Posterior vena cava (tissue), 2 donors: ENCODE results near the gene CPSF2. TPM values are rescaled to one million over a fixed set of nuclear protein-coding genes. Genes with fewer than 3 reads are reported as not detected.
A peak's percentile ranks its signal among the peaks of the same experiment; 100 is the strongest.
"Not testable (repeated sequence)": the region's sequence is repeated elsewhere in the genome, so short reads cannot be mapped to it uniquely, and the experiment has no call there.

ENCODE experiments used
- DNase-seq: peaks from one replicate; pipeline ENCODE4 v3.0.0-alpha.2; 2020; ENCODE audit warnings: low spot score
- intact Hi-C, 2 donors: fragments of 100-400 bp; cut with DNase I; formaldehyde crosslinking; loops; one replicate each; pipeline versions ENCODE4 v1.14.1 to v1.14.2; 2022 to 2023
- total RNA-seq, 2 donors: library from RNA; stranded (reverse); fragmentation: NEBNext Ultra II Directional; extraction: Animal tissue kit (Norgen Biotek cat#: 25700); gene quantifications; one replicate each; pipeline ENCODE4 v1.2.1, GENCODE V29; 2021
- donor health status: DM: yes; HTN: yes; CAD: no.
- donor health status: DM: yes; HTN: yes; CAD: no.

Gene CPSF2
- total RNA-seq, 2 donors from 2014 or later: 42.0 to 50.5 TPM

DNA sequence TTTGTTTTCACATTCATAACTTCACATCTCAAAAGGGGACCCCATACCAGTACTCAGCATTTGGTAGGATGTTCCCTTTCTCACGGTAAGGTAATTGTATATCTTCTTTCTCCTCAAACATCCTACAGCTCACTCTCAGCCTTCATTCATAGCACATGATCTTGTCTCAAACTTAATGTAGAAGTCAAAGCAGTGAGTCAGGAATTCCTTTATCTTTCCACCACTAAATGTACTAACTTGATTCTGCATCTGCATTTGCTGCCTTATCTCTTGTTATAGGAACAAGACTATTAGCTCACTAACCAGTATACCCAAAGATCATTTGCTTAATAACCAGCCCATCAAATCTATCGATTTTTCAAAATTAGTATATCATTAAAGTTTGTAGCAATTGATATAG lies 22.9 kb downstream of the CPSF2 start:
- intact Hi-C loops: no loop called here
- DNase-seq: no peak

DNA sequence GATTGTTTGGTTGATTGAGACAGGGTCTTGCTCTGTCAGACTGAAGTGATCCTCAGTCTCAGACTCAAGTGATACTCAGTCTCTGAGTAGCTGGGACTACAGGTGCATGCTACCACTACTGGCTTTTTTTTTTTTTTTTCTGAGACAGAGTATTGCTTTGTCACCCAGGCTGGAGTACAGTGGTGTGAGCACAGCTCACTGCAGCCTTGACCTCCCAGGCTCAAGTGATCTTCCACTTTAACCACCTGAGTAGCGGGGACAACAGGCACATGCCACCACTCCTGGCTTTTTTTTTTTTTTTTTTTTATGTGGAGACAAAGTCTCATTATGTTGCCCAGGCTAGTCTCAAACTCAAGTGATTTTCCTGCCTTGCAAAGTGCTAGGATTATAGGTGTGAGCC lies 31.8 kb downstream of the CPSF2 start:
- DNase-seq: no peak
- intact Hi-C loops: no loop called here

GRCh38 chr14:92154283-92154942 lies 32.6 kb downstream of the CPSF2 start:
- intact Hi-C loops: no loop called here
- no peak for DNase-seq

- intact Hi-C loops: no loop called here
- no peak for DNase-seq
Measured at GRCh38 chr14:92160619-92161018, 38.9 kb downstream of the CPSF2 start.

DNA sequence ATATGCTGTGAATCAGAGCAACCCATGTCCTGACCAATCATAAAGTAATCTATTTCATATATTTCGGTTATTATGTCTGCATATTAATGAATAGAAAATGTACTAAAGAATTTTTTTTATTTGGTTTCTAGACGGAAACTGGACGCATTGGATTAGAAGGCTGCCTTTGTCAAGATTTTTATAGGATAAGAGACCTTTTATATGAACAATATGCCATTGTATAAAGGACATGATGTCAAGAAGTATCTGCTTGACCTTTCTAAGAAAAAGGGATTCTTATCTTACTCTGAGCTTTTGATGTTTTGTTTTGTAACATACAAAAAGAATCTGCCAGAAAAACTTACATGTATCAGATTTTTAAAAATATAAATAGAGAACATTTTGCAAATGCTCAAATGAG lies 39.8 kb downstream of the CPSF2 start:
- intact Hi-C loops: no loop called here
- no peak for DNase-seq

GRCh38 chr14:92164958-92165357 lies 43.2 kb downstream of the CPSF2 start:
- intact Hi-C loops: no loop called here
- DNase-seq: no peak

GRCh38 chr14:92173668-92174067 lies 51.9 kb downstream of the CPSF2 start:
- intact Hi-C loops: no loop called here
- DNase-seq: no peak

DNA sequence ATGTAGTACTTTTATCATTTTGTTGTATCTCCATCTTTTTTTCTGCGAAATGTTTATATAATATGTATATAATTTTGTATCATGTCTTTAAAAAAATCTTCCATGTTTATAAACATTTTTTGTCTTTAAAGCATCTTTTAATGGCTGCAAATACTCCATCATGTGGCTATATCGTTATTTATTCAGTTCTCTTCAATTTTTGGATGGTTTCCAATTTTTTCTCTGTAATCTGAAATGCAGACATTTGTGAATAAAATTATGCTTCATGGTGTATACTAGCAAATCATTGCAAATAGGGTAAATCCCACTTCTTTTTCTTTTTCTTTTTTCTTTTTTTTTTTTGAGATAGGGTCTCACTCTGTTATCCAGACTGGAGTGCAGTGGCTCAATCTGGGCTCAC lies 54.0 kb downstream of the CPSF2 start:
- no peak for DNase-seq
- intact Hi-C loops: no loop called here

- intact Hi-C loops: no loop called here
- DNase-seq: no peak
Measured at GRCh38 chr14:92176476-92176875, 54.7 kb downstream of the CPSF2 start.

DNA sequence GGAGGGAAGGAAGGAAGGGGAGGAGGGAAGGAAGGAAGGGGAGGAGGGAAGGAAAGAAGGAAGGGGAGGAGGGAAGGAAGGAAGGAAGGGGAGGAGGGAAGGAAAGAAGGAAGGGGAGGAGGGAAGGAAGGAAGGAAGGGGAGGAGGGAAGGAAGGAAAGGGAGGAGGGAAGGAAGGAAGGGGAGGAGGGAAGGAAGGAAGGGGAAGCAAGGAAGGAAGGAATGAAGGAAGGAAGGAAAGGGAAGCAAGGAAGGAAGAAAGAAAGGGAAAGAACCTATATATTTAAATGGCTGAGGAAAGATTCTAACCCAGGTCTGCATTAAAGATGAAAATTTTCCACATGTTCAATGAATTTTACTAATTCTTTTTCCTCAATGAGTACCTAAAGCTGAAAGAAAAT lies 57.4 kb downstream of the CPSF2 start:
- intact Hi-C loops, DNase-seq: not testable (repeated sequence)

DNA sequence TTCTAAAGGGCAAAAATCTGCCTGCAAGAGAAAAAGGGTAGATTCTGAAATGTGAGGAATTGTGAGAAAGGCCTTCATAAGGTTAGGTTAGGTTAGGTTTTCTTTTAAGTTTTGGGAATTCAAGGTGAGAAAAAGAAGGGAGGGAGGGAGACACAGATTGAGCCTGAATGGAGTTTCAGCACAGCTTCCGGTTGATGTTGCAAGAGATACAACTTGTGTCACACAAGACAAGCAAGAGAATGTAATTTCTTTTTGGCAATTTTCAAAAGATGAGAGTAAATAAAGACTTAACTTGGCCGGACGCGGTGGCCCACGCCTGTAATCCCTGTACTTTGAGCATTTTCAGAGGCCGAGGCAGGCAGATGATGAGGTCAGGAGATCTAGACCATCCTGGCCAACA lies 63.8 kb downstream of the CPSF2 start:
- peak; percentile 34 for DNase-seq
- intact Hi-C loops: no loop called here

GRCh38 chr14:92187616-92188015 lies 65.8 kb downstream of the CPSF2 start:
- intact Hi-C loops: not testable (repeated sequence)
- DNase-seq: peak; percentile 41

DNA sequence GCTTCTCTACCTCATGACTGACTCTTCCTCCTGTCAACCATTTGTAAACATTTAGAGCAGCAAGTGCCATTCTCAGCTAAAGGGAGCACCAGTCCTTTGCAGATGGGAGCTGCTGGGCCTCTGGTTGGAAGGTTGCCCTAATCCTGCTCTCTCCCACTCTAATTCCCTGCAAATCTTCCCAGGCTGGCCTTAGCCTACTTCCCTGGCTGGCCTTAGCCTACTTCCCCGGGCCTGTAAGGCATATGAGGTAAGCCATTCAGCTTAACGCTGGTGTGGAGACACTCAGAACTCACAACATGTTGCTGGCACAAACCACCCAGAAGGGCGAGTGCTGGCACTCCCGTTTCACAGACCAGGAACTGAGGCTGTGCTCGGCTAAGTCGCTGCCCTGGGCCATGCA lies 69.0 kb downstream of the CPSF2 start:
- intact Hi-C loops: no loop called here
- no peak for DNase-seq

- intact Hi-C loops: no loop called here
- no peak for DNase-seq
Measured at GRCh38 chr14:92198804-92199203, 77.0 kb downstream of the CPSF2 start.

- intact Hi-C loops: no loop called here
- DNase-seq: no peak
Measured at GRCh38 chr14:92199763-92200162, 78.0 kb downstream of the CPSF2 start.

GRCh38 chr14:92203116-92203515 lies 81.3 kb downstream of the CPSF2 start:
- intact Hi-C loops: no loop called here
- peak; percentile 62 for DNase-seq

- peak; percentile 34 for DNase-seq
- intact Hi-C loops: no loop called here
Measured at GRCh38 chr14:92204792-92205191, 83.0 kb downstream of the CPSF2 start.

DNA sequence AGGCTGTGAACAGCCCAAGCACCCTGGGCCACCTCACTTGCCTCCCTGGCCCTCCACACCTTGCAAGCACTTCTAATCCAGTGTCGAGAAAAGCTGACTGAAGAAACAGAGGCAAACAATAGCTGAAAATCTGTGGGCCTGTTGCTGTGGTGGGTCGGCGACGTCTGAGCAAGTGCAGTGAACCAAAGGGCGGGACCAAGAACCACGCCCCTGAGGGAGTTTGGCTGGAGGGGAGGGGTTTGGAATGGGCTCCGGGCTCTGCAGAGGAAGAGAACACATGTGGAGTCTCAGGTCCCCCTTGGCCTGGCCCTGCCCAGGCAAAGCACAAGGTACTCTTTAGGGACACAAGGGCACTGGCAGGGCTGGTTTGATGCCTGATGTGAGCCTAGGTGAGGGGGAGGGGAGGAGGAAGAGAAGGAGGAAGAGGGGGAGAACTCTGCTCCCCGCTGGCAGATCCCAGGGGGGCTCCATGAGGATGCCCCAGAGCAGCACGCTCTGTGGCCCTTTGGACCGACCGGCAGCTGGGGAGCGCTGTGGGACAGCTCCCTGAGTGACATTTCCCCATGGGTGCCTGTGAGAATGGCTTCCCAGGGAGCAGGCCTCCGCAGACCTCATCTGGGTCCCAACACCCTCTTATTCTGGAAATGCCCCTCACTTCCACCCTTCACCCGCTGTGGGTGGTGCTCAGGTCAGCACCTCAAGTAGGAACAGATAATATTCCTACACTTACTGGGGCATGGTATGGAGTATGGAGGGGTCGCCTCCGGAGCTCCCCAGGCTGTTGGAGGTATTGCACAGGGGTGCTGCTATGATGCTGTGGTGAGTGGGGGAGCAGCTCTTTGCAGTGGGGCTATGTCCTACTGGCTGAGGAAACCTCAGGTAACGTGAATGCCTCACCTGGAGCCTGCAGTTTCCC lies 85.5 kb downstream of the CPSF2 start:
- peak; percentile 54 for DNase-seq
- intact Hi-C loops: no loop called here

- intact Hi-C loops: no loop called here
- DNase-seq: peak; percentile 51
Measured at GRCh38 chr14:92207928-92208265, 86.1 kb downstream of the CPSF2 start.

DNA sequence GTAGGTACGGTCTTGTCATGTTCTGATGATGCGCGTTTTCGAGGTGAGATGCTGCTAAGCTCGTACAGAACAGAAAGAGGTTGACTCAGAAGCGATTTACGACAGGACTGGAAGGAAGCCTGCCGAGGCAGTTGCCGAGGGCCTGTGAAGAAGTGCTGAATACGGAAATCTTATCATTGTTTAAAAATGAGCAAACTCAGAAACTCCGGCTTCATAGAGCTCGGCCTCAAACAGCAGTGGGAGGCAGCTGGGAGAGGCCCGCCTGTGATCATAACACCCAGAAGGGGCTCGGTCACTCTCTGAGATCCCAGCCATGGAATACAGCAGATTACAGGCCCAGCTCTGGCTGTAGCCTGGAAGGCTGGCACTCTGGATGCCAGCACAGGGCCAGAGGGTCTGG lies 87.4 kb downstream of the CPSF2 start:
- DNase-seq: peak; percentile 56
- intact Hi-C loops: no loop called here

- intact Hi-C loops, DNase-seq: not testable (repeated sequence)
Measured at GRCh38 chr14:92213125-92213524, 91.4 kb downstream of the CPSF2 start.
